Psoas muscle (tissue), 8 donors: ENCODE measurements around the gene IL1B. TPM values are rescaled to one million over a fixed set of nuclear protein-coding genes. Genes with fewer than 3 reads are reported as not detected.

ENCODE experiments used
- ATAC-seq, 4 donors: fragments of 200-7000 bp; cut with Tn5 transposase; one replicate each; pipeline ENCODE4 v1.9.1; 2020; ENCODE audit warnings: moderate library complexity in 3 of 4, mild to moderate bottlenecking in 2 of 4
- DNase-seq, 2 donors: peaks; one replicate each; pipeline ENCODE4 v3.0.0-alpha.2; 2020
- H3K27ac ChIP-seq: fragments of 200-600 bp; one replicate; pipeline ENCODE4 v1.8.0; 2022
- H3K27me3 ChIP-seq, 3 donors: fragments of 200-600 bp in 1 of 3; one replicate each; pipeline versions ENCODE4 v1.6.1 to v1.8.0; 2013 to 2022; ENCODE audit warnings: low read length in 2 of 3, mild to moderate bottlenecking in 2 of 3, moderate library complexity in 1 of 3; ENCODE audit not compliant: insufficient read depth in 3 of 3
- H3K36me3 ChIP-seq, 2 donors: fragments of 200-600 bp in 1 of 2; one replicate each; pipeline versions ENCODE4 v1.6.1 to v1.8.0; 2013 to 2022; ENCODE audit warnings: low read depth in 1 of 2, mild to moderate bottlenecking in 1 of 2, moderate library complexity in 1 of 2; ENCODE audit not compliant: insufficient read depth in 1 of 2
- H3K4me1 ChIP-seq: fragments of 200-600 bp; one replicate; pipeline ENCODE4 v1.8.0; 2022
- H3K4me3 ChIP-seq: fragments of 200-600 bp; one replicate; pipeline ENCODE4 v1.8.0; 2022; ENCODE audit warnings: mild to moderate bottlenecking
- H3K9me3 ChIP-seq: fragments of 200-600 bp; one replicate; pipeline ENCODE4 v1.8.0; 2022
- CTCF ChIP-seq: fragments of 200-600 bp; IDR thresholded peaks from one replicate; pipeline ENCODE4 v1.8.0; 2022; ENCODE audit warnings: antibody characterized with exemption
- WGBS, 3 donors: extraction: QIAGEN DNeasy Blood & Tissue Kit; methylation state at CpG; one replicate each; pipeline versions ENCODE4 v1.1.6 to v1.1.7; 2013; 5-methylcytosine and 5-hydroxymethylcytosine counted together
- intact Hi-C, 2 donors: fragments of 100-400 bp; cut with DNase I; formaldehyde crosslinking; loops; one replicate each; pipeline versions ENCODE4 v1.11.0 to v1.14.2; 2022
- polyA plus RNA-seq, 3 donors: library from polyadenylated mRNA; stranded (reverse); fragments of 200-250 nt; gene quantifications; one replicate each; pipeline ENCODE4 v1.2.3, GENCODE V29; 2013
- total RNA-seq, 4 donors: library from RNA; stranded (reverse); fragmentation: NEBNext Ultra II Directional in 2 of 4; extraction: Animal tissue kit (Norgen Biotek cat#: 25700) in 2 of 4; gene quantifications; one replicate each; pipeline versions ENCODE4 v1.2.1 to v1.2.4, GENCODE V29; 2021 to 2023
- donor health status: healthy with polysubstance abuse.
- donor health status: DM: no; HTN: no; CAD: no; lungs with moderate emphysema.
- donor health status: Bipolar disorder and iron deficiency.
- donor health status: healthy.
- donor health status: DM: yes; HTN: yes; CAD: no.
- donor health status: DM: no; HTN: no; CAD: no.
- donor health status: DM: no; HTN: no; CAD: no.
- donor health status: DM: yes; HTN: yes; CAD: no.

The IL1B gene
- total and polyA plus RNA-seq, 7 donors: 0.06 to 0.42 (median 0.27) TPM; not detected in 1

DNA sequence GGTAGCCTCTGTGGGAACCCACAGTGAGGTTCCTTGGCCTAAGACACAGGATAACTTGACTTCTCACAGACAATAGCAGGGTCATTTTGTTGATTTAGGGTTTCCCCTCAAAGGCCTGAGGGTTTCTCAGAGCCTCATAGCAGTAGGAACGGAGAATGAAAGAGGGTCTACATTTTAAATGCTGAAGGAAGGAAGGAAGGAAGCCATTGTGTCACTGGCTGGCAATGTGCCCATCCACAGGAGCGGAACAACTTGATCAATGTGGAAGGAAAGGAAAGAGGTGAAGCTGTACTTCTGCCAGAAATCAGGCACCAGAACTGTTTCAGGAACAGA is 5.1 kb downstream of the IL1B start:
- Histone ChIP-seq H3K9me3 (no peaks in the 10 kb centered on the region), H3K4me1 (peaks cover 10% of the 10 kb centered on the region), H3K36me3 (no peaks in the 10 kb centered on the region), H3K27me3 (no peaks in the 10 kb centered on the region), H3K27ac (no peak overlapping the region), H3K4me3 (no peak overlapping the region)
- intact Hi-C loops: no loop called here
- no peak for DNase-seq
- ATAC-seq: no peak
- no peak for TF ChIP-seq CTCF
- 28 to 55% (median 39%) methylated on average over 2 of the region's 2 CpGs for WGBS, 3 donors

DNA sequence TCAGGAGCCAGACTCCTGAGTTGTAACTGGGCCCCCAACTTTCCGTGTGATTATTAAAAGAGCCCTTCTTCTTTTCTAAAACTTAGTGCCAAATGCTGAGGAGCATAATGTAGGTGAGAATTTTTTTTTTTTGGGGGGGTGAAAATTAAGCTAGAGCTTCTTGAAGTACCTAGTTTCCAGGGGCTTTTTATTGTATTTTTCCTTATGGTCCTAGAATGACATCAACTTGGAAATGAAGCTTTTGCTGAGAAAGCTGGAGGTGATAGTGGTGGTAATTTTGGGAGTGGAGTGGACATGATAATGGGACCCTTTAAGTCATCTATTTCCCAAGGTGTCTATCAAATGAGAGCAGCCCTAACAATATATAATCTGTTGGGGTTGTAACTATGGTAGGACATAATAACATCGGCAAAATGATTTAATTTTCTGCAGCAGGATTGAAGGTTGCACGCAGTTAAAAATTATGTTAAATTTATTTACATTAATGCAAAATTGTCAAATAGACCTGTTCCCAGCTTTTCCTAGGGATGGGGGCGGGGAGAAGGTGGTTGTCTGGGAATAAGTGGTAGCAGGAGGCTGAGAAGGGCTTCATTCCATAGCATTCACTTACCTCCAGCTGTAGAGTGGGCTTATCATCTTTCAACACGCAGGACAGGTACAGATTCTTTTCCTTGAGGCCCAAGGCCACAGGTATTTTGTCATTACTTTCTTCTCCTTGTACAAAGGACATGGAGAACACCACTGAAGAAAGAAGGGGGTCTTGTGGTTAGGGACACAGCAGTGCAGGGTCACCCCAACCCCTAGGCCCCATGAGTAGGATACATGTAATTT is 5.7 kb downstream of the IL1B start:
- DNase-seq (no peak), ATAC-seq (no peak)
- TF ChIP-seq CTCF: no peak
- no peak overlapping the region for H3K27ac ChIP-seq
- no peaks in the 10 kb centered on the region for H3K27me3 ChIP-seq
- no peaks in the 10 kb centered on the region for H3K9me3 ChIP-seq
- H3K4me3 ChIP-seq: no peak overlapping the region
- peaks cover 7% of the 10 kb centered on the region for H3K4me1 ChIP-seq
- intact Hi-C loops: no loop called here
- 75 to 80% (median 77%) methylated on average over 5 of the region's 5 CpGs for WGBS, 3 donors
- H3K36me3 ChIP-seq: no peaks in the 10 kb centered on the region

DNA sequence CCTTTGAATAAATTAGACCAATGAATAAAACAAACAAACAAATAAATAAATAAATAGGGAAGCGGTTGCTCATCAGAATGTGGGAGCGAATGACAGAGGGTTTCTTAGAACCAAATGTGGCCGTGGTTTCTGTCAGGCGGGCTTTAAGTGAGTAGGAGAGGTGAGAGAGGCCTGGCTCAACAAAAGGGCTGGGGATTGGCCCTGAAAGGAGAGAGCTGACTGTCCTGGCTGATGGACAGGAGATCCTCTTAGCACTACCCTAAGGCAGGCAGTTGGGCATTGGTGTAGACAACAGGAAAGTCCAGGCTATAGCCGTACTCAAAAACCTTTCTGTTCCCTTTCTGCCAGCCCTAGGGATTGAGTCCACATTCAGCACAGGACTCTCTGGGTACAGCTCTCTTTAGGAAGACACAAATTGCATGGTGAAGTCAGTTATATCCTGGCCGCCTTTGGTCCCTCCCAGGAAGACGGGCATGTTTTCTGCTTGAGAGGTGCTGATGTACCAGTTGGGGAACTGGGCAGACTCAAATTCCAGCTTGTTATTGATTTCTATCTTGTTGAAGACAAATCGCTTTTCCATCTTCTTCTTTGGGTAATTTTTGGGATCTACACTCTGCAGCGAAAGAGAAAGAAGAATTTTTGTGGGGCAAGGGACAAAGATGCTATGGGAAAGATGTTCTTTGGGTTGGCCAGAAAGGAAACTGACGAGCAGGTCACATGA is 6.5 kb downstream of the IL1B start:
- no peaks in the 10 kb centered on the region for H3K36me3 ChIP-seq
- no peak for TF ChIP-seq CTCF
- H3K9me3 ChIP-seq: no peaks in the 10 kb centered on the region
- ATAC-seq: no peak
- H3K27me3 ChIP-seq: no peaks in the 10 kb centered on the region
- intact Hi-C loops: no loop called here
- no peak for DNase-seq
- H3K27ac ChIP-seq: no peak overlapping the region
- no peak overlapping the region for H3K4me3 ChIP-seq
- WGBS, 3 donors: 93 to 94% (median 93%) methylated on average over 10 of the region's 10 CpGs
- no peaks in the 10 kb centered on the region for H3K4me1 ChIP-seq

- DNase-seq: no peak
- intact Hi-C loops: no loop called here
- H3K4me3 ChIP-seq: no peak overlapping the region
- H3K27ac ChIP-seq: no peak overlapping the region
- no peak for ATAC-seq
- H3K36me3 ChIP-seq: no peaks in the 10 kb centered on the region
- no peaks in the 10 kb centered on the region for H3K9me3 ChIP-seq
- H3K4me1 ChIP-seq: no peaks in the 10 kb centered on the region
- no peak for TF ChIP-seq CTCF
- 74 to 76% (median 74%) methylated on average over 5 of the region's 5 CpGs for WGBS, 3 donors
- H3K27me3 ChIP-seq: no peaks in the 10 kb centered on the region
Measured at GRCh38 chr2:112829101-112829960, 7.2 kb downstream of the IL1B start.
